ENCODE data around the gene CHRNA1. TPM values are rescaled to one million over a fixed set of nuclear protein-coding genes. Genes with fewer than 3 reads are reported as not detected.
A peak's percentile ranks its signal among the peaks of the same experiment; 100 is the strongest.

CHRNA1 gene
- total and polyA plus RNA-seq, 4 experiments from 2014 or later, result 0.26 to 1.8 TPM; not detected in 2

GRCh38 chr2:174788291-174788929 is 24.1 kb upstream of the CHRNA1 start:
- H3K4me1 Mint-ChIP-seq, result peaks cover 5 to 14% (median 8%) of the 10 kb centered on the region in 4 donors
- POLR2A ChIA-PET (ENCODE audit: partially characterized antibody), result interaction anchor here (0.7 to 2.1 kb wide), 5 partner anchors 11 to 202 kb away, joined by 3 to 7 read pairs (median 3); no protein-coding TSS in a partner anchor
- Histone ChIP-seq H3K27me3 (ENCODE audit: insufficient read depth, low read length) (no peaks in the 10 kb centered on the region), H3K4me3 (ENCODE audit: low read length in 2 of 2) (no peak overlapping the region), H3K4me1 (ENCODE audit: insufficient read depth, low read length) (peaks cover 14% of the 10 kb centered on the region), H3K9me3 (ENCODE audit: control insufficient read depth in 1 of 2, low read length in 2 of 2) (no peaks in the 10 kb centered on the region), H3K27ac (ENCODE audit: low read depth, low read length) (peak overlapping the region; percentile 4), H3K36me3 (ENCODE audit: insufficient read depth, low read length) (no peaks in the 10 kb centered on the region)
- intact Hi-C loops (cut with micrococcal nuclease), result no loop called here
- no peaks in the 10 kb centered on the region for H3K9me3 Mint-ChIP-seq
- no peaks in the 10 kb centered on the region for H3K36me3 Mint-ChIP-seq
- DNase-seq, result peak in 2 of 5 donors; percentile 26 to 35
- peak overlapping the region in 7 of 8 donors; percentile 24 to 80 (median 65) for H3K4me3 Mint-ChIP-seq
- peak overlapping the region; percentile 24 to 98 (median 93) for H3K27ac Mint-ChIP-seq
- peaks cover 0 to 1% of the 10 kb centered on the region in 2 donors for H3K27me3 Mint-ChIP-seq
- CTCF ChIA-PET (ENCODE audit: partially characterized antibody), result interaction anchor here (0.8 to 1.1 kb wide), 4 partner anchors 9 to 203 kb away, joined by 3 to 4 read pairs (median 3); no protein-coding TSS in a partner anchor

DNA sequence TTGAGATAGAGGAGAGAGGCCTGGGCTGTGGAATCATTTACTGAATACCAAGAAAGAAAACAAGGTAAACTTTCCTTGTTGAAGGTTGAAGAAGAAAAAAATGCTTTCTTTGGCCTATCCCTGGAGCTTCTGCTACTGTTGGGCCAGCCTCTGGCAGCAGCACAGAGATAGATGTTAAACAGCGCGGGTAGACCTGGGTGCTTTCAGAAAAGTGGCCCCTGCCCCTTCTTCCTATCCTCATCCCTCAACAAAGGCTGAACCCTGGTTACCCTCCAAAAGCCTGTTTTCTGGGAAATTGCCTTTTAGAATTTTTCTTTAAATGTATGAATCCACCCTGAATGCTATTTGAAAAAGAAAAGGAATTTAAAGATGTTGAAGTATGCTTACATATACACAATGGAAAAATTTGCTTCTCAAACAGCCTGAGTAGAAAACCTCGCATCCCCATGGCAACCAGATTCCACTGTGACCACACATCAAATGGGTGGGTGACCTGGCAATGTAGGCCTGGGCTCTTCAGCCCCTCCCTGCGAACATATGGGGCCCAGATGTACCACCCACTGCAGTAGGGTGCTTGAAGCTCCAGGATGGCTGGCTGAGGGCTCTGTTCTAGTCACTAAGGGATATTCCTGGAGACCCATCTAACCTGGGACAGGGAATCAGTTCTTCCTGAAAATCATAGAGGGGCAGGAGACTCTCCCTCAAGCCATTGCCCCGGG is 23.4 kb upstream of the CHRNA1 start:
- Histone ChIP-seq H3K4me3 (ENCODE audit: low read length in 2 of 2) (no peak overlapping the region), H3K9me3 (ENCODE audit: control insufficient read depth in 1 of 2, low read length in 2 of 2) (no peaks in the 10 kb centered on the region), H3K4me1 (ENCODE audit: insufficient read depth, low read length) (peaks cover 14% of the 10 kb centered on the region), H3K27me3 (ENCODE audit: insufficient read depth, low read length) (no peaks in the 10 kb centered on the region), H3K27ac (ENCODE audit: low read depth, low read length) (peak overlapping the region; percentile 4), H3K36me3 (ENCODE audit: insufficient read depth, low read length) (no peaks in the 10 kb centered on the region)
- ChIA-PET POLR2A (ENCODE audit: partially characterized antibody) (interaction anchor here (1.2 to 2.1 kb wide), 2 partner anchors 11 to 12 kb away, joined by 3 to 7 read pairs; no protein-coding TSS in a partner anchor), CTCF (ENCODE audit: partially characterized antibody) (interaction anchor here (0.8 to 1.0 kb wide), 2 partner anchors 8 to 39 kb away, joined by 3 read pairs; no protein-coding TSS in a partner anchor)
- Mint-ChIP-seq H3K9me3 (no peaks in the 10 kb centered on the region), H3K4me1 (peaks cover 5 to 14% (median 8%) of the 10 kb centered on the region in 4 donors), H3K4me3 (peak overlapping the region in 1 of 8 donors; percentile 24), H3K36me3 (no peaks in the 10 kb centered on the region), H3K27me3 (peaks cover 0 to 1% of the 10 kb centered on the region in 2 donors), H3K27ac (peak overlapping the region in 6 of 7 donors; percentile 87 to 98 (median 94))
- intact Hi-C loops (cut with micrococcal nuclease), result no loop called here
- no peak for DNase-seq

DNA sequence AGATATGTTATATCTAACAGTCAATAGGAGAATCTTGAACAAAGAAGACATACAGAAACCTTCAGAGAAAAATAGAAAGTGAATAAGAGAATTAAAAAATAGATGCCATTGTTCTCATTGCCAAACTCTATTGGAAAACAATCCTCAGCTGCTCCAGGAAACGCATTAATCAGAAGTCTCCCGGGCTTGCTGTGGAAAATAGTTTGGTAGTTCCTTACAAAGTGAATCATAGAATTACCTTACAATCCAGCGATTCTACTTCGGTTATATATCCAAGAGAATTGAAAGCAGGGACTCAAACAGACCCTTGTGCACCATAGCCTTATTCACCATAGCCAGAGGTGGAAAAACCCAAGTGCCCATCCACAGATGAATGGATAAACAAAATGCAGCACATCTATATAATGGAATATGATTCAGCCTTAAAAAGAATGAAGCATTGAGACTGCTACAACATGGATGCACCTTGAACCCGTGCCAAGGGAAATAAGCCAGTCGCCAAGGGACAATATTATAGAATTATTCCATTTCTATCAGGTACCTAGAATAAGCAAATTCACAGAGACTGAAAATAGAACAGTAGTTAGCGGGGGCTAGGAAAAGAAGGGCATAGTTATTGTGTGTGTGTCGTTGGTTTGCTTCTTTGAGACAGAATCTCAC is 21.9 kb upstream of the CHRNA1 start:
- no peak overlapping the region for H3K4me3 Mint-ChIP-seq
- Histone ChIP-seq H3K27me3 (ENCODE audit: insufficient read depth, low read length) (no peaks in the 10 kb centered on the region), H3K9me3 (ENCODE audit: control insufficient read depth in 1 of 2, low read length in 2 of 2) (no peaks in the 10 kb centered on the region), H3K4me1 (ENCODE audit: insufficient read depth, low read length) (peaks cover 14% of the 10 kb centered on the region), H3K27ac (ENCODE audit: low read depth, low read length) (no peak overlapping the region), H3K36me3 (ENCODE audit: insufficient read depth, low read length) (no peaks in the 10 kb centered on the region), H3K4me3 (ENCODE audit: low read length in 2 of 2) (no peak overlapping the region)
- ChIA-PET CTCF (ENCODE audit: partially characterized antibody) (no interaction called here), POLR2A (ENCODE audit: partially characterized antibody) (interaction anchor here (0.9 kb wide), 1 partner anchor 116 kb away, joined by 3 read pairs; no protein-coding TSS in a partner anchor)
- intact Hi-C loops (cut with micrococcal nuclease), result no loop called here
- peak overlapping the region in 3 of 7 donors; percentile 13 to 58 (median 16) for H3K27ac Mint-ChIP-seq
- H3K9me3 Mint-ChIP-seq, result no peaks in the 10 kb centered on the region
- DNase-seq, result no peak
- no peaks in the 10 kb centered on the region for H3K27me3 Mint-ChIP-seq
- peaks cover 5 to 14% (median 8%) of the 10 kb centered on the region in 4 donors for H3K4me1 Mint-ChIP-seq
- H3K36me3 Mint-ChIP-seq, result no peaks in the 10 kb centered on the region

GRCh38 chr2:174785481-174785880 is 21.2 kb upstream of the CHRNA1 start:
- no peak for DNase-seq
- H3K27me3 Mint-ChIP-seq, result no peaks in the 10 kb centered on the region
- H3K4me3 ChIP-seq (ENCODE audit: low read length in 2 of 2), result no peak overlapping the region
- no peaks in the 10 kb centered on the region for H3K9me3 Mint-ChIP-seq
- no peaks in the 10 kb centered on the region for H3K36me3 ChIP-seq (ENCODE audit: insufficient read depth, low read length)
- CTCF ChIA-PET (ENCODE audit: partially characterized antibody), result no interaction called here
- intact Hi-C loops (cut with micrococcal nuclease), result no loop called here
- H3K27ac ChIP-seq (ENCODE audit: low read depth, low read length), result no peak overlapping the region
- H3K4me1 ChIP-seq (ENCODE audit: insufficient read depth, low read length), result peaks cover 16% of the 10 kb centered on the region
- no peaks in the 10 kb centered on the region for H3K27me3 ChIP-seq (ENCODE audit: insufficient read depth, low read length)
- H3K27ac Mint-ChIP-seq, result peak overlapping the region in 2 of 7 donors; percentile 36 to 74
- POLR2A ChIA-PET (ENCODE audit: partially characterized antibody), result no interaction called here
- peaks cover 7 to 17% (median 10%) of the 10 kb centered on the region in 4 donors for H3K4me1 Mint-ChIP-seq
- no peak overlapping the region for H3K4me3 Mint-ChIP-seq
- no peaks in the 10 kb centered on the region for H3K9me3 ChIP-seq (ENCODE audit: control insufficient read depth in 1 of 2, low read length in 2 of 2)
- no peaks in the 10 kb centered on the region for H3K36me3 Mint-ChIP-seq

DNA sequence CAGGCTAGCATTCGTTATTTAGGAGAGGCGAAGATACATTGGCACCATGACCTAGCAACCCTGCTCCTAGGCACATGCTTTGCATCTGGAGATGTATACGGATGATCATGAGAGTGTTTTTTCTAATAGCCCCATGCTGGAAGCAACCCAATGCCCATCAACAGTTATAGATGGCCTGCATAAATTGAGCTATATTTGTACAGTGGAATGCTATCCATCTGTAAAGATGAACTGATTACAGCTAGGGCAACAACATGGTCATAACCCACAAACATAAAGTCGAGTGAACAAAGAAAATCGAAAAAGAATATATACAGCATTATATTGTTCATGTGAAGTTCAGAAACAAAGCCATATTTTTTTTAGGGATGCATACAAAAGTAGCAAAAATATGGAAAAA is 20.6 kb upstream of the CHRNA1 start:
- intact Hi-C loops (cut with micrococcal nuclease), result no loop called here
- Mint-ChIP-seq H3K4me1 (peaks cover 7 to 23% (median 14%) of the 10 kb centered on the region in 4 donors), H3K27me3 (no peaks in the 10 kb centered on the region), H3K4me3 (no peak overlapping the region), H3K27ac (peak overlapping the region in 2 of 7 donors; percentile 4 to 49), H3K9me3 (no peaks in the 10 kb centered on the region), H3K36me3 (no peaks in the 10 kb centered on the region)
- H3K4me3 ChIP-seq (ENCODE audit: low read length in 2 of 2), result no peak overlapping the region
- CTCF ChIA-PET (ENCODE audit: partially characterized antibody), result no interaction called here
- POLR2A ChIA-PET (ENCODE audit: partially characterized antibody), result no interaction called here
- peaks cover 22% of the 10 kb centered on the region for H3K4me1 ChIP-seq (ENCODE audit: insufficient read depth, low read length)
- H3K27ac ChIP-seq (ENCODE audit: low read depth, low read length), result no peak overlapping the region
- H3K27me3 ChIP-seq (ENCODE audit: insufficient read depth, low read length), result no peaks in the 10 kb centered on the region
- DNase-seq, result no peak
- H3K9me3 ChIP-seq (ENCODE audit: control insufficient read depth in 1 of 2, low read length in 2 of 2), result no peaks in the 10 kb centered on the region
- no peaks in the 10 kb centered on the region for H3K36me3 ChIP-seq (ENCODE audit: insufficient read depth, low read length)

GRCh38 chr2:174784316-174784715 is 20.0 kb upstream of the CHRNA1 start:
- Mint-ChIP-seq H3K27me3 (no peaks in the 10 kb centered on the region), H3K27ac (no peak overlapping the region), H3K9me3 (no peaks in the 10 kb centered on the region), H3K4me1 (peaks cover 10 to 29% (median 18%) of the 10 kb centered on the region in 4 donors), H3K4me3 (no peak overlapping the region), H3K36me3 (no peaks in the 10 kb centered on the region)
- H3K4me1 ChIP-seq (ENCODE audit: insufficient read depth, low read length), result peaks cover 27% of the 10 kb centered on the region
- H3K36me3 ChIP-seq (ENCODE audit: insufficient read depth, low read length), result no peaks in the 10 kb centered on the region
- H3K4me3 ChIP-seq (ENCODE audit: low read length in 2 of 2), result no peak overlapping the region
- H3K27me3 ChIP-seq (ENCODE audit: insufficient read depth, low read length), result no peaks in the 10 kb centered on the region
- intact Hi-C loops (cut with micrococcal nuclease), result no loop called here
- H3K9me3 ChIP-seq (ENCODE audit: control insufficient read depth in 1 of 2, low read length in 2 of 2), result no peaks in the 10 kb centered on the region
- CTCF ChIA-PET (ENCODE audit: partially characterized antibody), result interaction anchor here (0.9 kb wide), 1 partner anchor 13 kb away, joined by 3 read pairs; no protein-coding TSS in a partner anchor
- no peak for DNase-seq
- no peak overlapping the region for H3K27ac ChIP-seq (ENCODE audit: low read depth, low read length)
- POLR2A ChIA-PET (ENCODE audit: partially characterized antibody), result no interaction called here

Measured in CD4-positive, alpha-beta memory T cell (primary cell).